GM20000 (cell line): ENCODE data around the gene CEBPA.
A peak's percentile ranks its signal among the peaks of the same experiment; 100 is the strongest.

ENCODE experiments used
- DNase-seq: peaks from one replicate; pipeline ENCODE4 v3.0.0; 2012; ENCODE audit warnings: low spot score
- CTCF ChIP-seq: IDR thresholded peaks from 2 replicates; pipeline ENCODE4 v1.5.1; 2012; ENCODE audit warnings: mild to moderate bottlenecking, control low read depth; ENCODE audit errors: extremely low read depth, missing control alignments

The CEBPA gene

GRCh38 chr19:33304371-33304759 is 2.0 kb upstream of the CEBPA start:
- no peak for TF ChIP-seq CTCF

DNA sequence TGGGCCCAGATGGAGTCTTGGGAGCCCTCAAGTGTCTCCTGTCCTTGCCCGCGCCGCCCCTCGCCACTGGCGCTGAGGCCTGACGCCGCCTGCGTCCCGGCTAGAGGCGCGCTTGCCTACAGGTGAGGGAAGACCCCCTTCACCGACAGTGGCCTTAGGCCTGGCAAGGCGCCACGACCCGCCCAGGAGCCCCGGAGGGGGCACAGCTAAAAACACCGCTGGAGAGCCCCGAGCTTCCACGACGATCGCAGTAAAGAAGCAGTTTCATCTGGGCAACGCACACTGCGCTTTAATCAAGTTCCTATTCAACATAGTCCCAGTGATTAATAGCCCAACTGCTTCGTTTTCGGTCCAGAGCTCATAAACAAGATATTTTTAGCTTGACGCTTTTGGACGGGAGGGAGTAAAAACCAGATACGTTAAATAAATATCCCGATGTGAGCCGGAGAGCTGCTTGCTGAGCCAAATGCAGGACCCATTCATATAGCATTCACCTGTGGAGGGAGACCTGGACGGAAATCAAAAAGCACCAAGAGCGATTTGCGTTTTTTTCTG is 1.5 kb upstream of the CEBPA start:
- peak; percentile 34 for DNase-seq
- TF ChIP-seq CTCF = no peak

More at GRCh38 chr19:33304371-33304759, 2.0 kb upstream of the CEBPA start:
- DNase-seq = peak; percentile 20

- peak; percentile 71 for DNase-seq
- no peak for TF ChIP-seq CTCF
These were observed 848 bp upstream of the CEBPA start for GRCh38 chr19:33302974-33303790.

DNA sequence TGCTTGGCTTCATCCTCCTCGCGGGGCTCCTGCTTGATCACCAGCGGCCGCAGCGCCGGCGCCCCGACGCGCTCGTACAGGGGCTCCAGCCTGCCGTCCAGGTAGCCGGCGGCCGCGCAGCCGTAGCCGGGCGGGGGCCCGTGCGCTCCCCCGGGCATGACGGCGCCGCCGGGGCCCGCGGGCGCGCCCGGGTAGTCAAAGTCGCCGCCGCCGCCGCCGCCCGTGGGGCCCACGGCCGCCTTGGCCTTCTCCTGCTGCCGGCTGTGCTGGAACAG is 497 bp downstream of the CEBPA start:
- no peak for TF ChIP-seq CTCF
- DNase-seq = peak; percentile 53

DNA sequence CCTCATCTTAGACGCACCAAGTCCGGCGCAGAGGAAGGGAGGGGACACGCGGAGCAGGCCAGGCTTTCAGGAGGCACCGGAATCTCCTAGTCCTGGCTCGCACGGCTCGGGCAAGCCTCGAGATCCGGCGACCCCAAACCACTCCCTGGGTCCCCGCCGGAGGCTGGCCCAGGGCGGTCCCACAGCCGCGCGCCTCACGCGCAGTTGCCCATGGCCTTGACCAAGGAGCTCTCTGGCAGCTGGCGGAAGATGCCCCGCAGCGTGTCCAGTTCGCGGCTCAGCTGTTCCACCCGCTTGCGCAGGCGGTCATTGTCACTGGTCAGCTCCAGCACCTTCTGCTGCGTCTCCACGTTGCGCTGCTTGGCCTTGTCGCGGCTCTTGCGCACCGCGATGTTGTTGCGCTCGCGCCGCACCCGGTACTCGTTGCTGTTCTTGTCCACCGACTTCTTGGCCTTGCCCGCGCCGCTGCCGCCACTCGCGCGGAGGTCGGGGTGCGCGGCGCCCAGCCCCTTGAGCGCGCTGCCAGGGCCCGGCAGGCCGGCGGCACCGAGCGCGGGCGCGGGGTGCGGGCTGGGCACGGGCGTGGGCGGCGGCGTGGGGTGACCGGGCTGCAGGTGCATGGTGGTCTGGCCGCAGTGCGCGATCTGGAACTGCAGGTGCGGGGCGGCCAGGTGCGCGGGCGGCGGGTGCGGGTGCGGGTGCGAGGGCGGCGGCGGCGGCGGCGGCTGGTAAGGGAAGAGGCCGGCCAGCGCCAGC is 1.0 kb downstream of the CEBPA start:
- no peak for DNase-seq
- no peak for TF ChIP-seq CTCF

- no peak for TF ChIP-seq CTCF
These were observed 1.5 kb downstream of the CEBPA start for GRCh38 chr19:33300894-33301143.

DNA sequence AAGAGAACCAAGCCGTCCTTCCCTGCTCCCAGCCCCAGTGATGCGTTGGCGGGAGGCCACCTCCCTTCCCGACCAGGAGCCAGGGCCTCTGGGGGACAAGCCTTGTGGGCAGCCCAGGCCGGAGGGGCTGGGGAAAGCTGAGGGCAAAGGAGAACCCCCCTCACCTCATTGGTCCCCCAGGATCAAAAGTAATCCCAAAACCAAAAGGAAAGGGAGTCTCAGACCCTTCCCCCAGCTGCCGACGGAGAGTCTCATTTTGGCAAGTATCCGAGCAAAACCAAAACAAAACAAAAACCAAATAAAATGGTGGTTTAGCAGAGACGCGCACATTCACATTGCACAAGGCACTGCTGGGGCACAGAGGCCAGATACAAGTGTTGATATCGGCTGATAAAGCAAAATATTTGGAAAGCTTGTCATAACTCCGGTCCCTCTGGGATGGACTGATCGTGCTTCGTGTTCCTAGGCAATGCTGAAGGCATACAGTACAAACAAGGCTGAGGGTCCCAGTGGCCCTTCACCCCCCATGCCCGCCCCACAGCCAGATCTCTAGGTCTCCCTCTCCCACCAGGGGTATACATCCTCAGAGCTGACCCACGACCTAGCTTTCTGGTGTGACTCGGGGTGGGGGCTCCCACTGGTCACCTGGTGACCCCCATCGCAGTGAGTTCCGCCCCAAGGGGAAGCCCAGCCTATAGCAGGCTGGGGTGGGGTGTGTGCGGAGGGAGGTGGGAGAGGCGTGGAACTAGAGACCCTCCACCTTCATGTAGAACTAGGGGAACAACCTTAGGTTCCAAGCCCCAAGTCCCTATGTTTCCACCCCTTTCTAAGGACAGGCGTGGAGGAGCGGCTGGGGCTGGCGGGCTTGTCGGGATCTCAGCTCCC is 2.1 kb downstream of the CEBPA start:
- TF ChIP-seq CTCF = no peak
- DNase-seq = no peak

More at GRCh38 chr19:33300894-33301143, 1.5 kb downstream of the CEBPA start:
- no peak for DNase-seq
